Left lung (tissue), 10 donors: ENCODE data around the gene GPHN. TPM values are rescaled to one million over a fixed set of nuclear protein-coding genes. Genes with fewer than 3 reads are reported as not detected.

Source experiments
- ATAC-seq: fragments of 200-7000 bp; cut with Tn5 transposase; one replicate; pipeline ENCODE4 v1.9.1; 2020; ENCODE audit warnings: moderate library complexity
- DNase-seq, 4 donors: peaks; one replicate each; pipeline ENCODE4 v3.0.0-alpha.2; 2013 to 2020
- H3K27ac ChIP-seq, 2 donors: fragments of 200-600 bp; sonication (generic) in 1 of 2; one replicate each; pipeline versions ENCODE4 v1.5.0 to v1.8.0; 2020 to 2021
- H3K27me3 ChIP-seq, 2 donors: fragments of 200-600 bp; sonication (generic) in 1 of 2; one replicate each; pipeline versions ENCODE4 v1.5.0 to v1.8.0; 2020 to 2021
- H3K36me3 ChIP-seq, 2 donors: fragments of 200-600 bp; sonication (generic) in 1 of 2; one replicate each; pipeline versions ENCODE4 v1.5.0 to v1.8.0; 2020 to 2021
- H3K4me1 ChIP-seq, 2 donors: fragments of 200-600 bp; one replicate each; pipeline ENCODE4 v1.8.0; 2021
- H3K4me3 ChIP-seq, 2 donors: fragments of 200-600 bp; sonication (generic) in 1 of 2; one replicate each; pipeline versions ENCODE4 v1.5.0 to v1.8.0; 2020 to 2021; ENCODE audit warnings: mild to moderate bottlenecking in 1 of 2
- H3K9me3 ChIP-seq, 2 donors: fragments of 200-600 bp; sonication (generic) in 1 of 2; one replicate each; pipeline versions ENCODE4 v1.5.0 to v1.8.0; 2020 to 2021
- CTCF ChIP-seq, 2 donors: fragments of 200-600 bp; sonication (generic) in 1 of 2; IDR thresholded peaks; one replicate each; pipeline versions ENCODE4 v1.5.0 to v1.8.0; 2021; ENCODE audit warnings: antibody characterized with exemption in 2 of 2
- intact Hi-C, 2 donors: fragments of 100-400 bp; cut with DNase I; formaldehyde crosslinking; loops; one replicate each; pipeline versions ENCODE4 v1.11.2 to v1.14.2; 2022
- polyA plus RNA-seq, 6 donors: library from polyadenylated mRNA; unstranded; fragments of 120-200 nt; gene quantifications; one replicate each; pipeline ENCODE4 v1.2.1, GENCODE V29; 2013; ENCODE audit not compliant: insufficient read length in 6 of 6
- total RNA-seq, 2 donors: library from RNA; stranded (reverse); fragmentation: NEBNext Ultra II Directional; extraction: Animal tissue kit (Norgen Biotek cat#: 25700); gene quantifications; one replicate each; pipeline ENCODE4 v1.2.1, GENCODE V29; 2021
- donor health status: DM: no; HTN: yes; CAD: no.
- donor health status: DM: no; HTN: no; CAD: no.

GPHN gene
- total and polyA plus RNA-seq, 8 donors: 22.6 to 31.1 (median 25.7) TPM

- peaks cover 0 to 28% of the 10 kb centered on the region in 2 donors for H3K9me3 ChIP-seq
- ATAC-seq: peak; percentile 60
These were observed 154.4 kb downstream of the GPHN start for GRCh38 chr14:66662374-66662773.

DNA sequence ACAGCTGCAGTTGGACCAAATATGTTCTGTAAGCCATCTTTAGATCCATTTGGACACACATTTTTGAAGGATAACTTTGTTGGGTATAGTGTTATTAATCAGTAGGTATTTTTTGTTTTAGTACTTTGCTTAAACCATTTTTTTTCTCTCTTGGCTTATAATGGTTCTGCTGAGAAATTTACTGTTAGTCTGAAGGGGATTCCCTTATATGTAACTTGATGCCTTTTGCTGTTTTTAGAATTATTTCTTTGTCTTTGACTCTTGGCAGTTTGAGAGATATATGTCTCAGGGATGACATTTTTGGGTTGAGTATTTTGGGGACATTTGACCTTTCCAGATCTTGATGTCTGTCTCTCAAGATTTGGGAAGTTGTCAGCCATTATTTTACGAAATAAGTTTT is 169.8 kb downstream of the GPHN start:
- H3K27me3 ChIP-seq: no peaks in the 10 kb centered on the region
- no peaks in the 10 kb centered on the region for H3K36me3 ChIP-seq
- ATAC-seq (no peak), DNase-seq (no peak)
- H3K4me3 ChIP-seq: no peak overlapping the region
- H3K27ac ChIP-seq: no peak overlapping the region
- no peak for TF ChIP-seq CTCF (IDR thresholded peaks at IDR 0.05)
- H3K4me1 ChIP-seq: no peaks in the 10 kb centered on the region
- peaks cover 0 to 66% of the 10 kb centered on the region in 2 donors for H3K9me3 ChIP-seq
- intact Hi-C loops: no loop called here

More at GRCh38 chr14:66662374-66662773, 154.4 kb downstream of the GPHN start:
- TF ChIP-seq CTCF (IDR thresholded peaks at IDR 0.05): no peak
- no peak for DNase-seq
- intact Hi-C loops: no loop called here
- Histone ChIP-seq H3K27ac (no peak overlapping the region), H3K27me3 (no peaks in the 10 kb centered on the region), H3K4me3 (no peak overlapping the region), H3K4me1 (no peaks in the 10 kb centered on the region), H3K36me3 (no peaks in the 10 kb centered on the region)

GRCh38 chr14:66680216-66680615 is 172.3 kb downstream of the GPHN start:
- no peak for TF ChIP-seq CTCF (IDR thresholded peaks at IDR 0.05)
- Histone ChIP-seq H3K27ac (no peak overlapping the region), H3K4me3 (no peak overlapping the region), H3K36me3 (no peaks in the 10 kb centered on the region), H3K9me3 (peaks cover 0 to 55% of the 10 kb centered on the region in 2 donors), H3K4me1 (no peaks in the 10 kb centered on the region), H3K27me3 (no peaks in the 10 kb centered on the region)
- DNase-seq: no peak
- intact Hi-C loops: no loop called here
- no peak for ATAC-seq

GRCh38 chr14:66696326-66696725 is 188.4 kb downstream of the GPHN start:
- Histone ChIP-seq H3K4me3 (no peak overlapping the region), H3K27ac (no peak overlapping the region), H3K9me3 (no peaks in the 10 kb centered on the region), H3K27me3 (no peaks in the 10 kb centered on the region), H3K36me3 (no peaks in the 10 kb centered on the region), H3K4me1 (no peaks in the 10 kb centered on the region)
- TF ChIP-seq CTCF (IDR thresholded peaks at IDR 0.05): no peak
- intact Hi-C loops: no loop called here
- DNase-seq: no peak
- ATAC-seq: no peak

DNA sequence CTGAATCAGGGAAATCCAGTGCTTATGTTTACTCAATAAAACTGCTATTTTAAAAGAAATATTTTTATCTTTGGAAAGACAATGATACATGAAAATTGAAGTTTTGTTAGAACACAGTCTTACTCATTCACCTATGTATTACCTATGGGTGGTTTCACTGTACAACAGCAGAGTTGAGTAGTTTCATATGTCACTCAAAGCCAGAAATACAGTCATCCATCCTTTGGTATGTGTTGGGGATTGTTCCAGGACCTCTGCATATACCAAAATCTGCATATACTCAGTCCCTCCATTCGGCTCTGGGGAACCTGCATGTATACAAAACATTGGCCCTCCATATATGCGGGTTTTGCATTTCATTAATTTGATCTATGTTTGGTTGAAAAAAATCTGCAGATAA is 190.6 kb downstream of the GPHN start:
- H3K27me3 ChIP-seq: no peaks in the 10 kb centered on the region
- no peak for DNase-seq
- H3K36me3 ChIP-seq: no peaks in the 10 kb centered on the region
- H3K27ac ChIP-seq: no peak overlapping the region
- intact Hi-C loops: no loop called here
- H3K4me3 ChIP-seq: no peak overlapping the region
- H3K4me1 ChIP-seq: no peaks in the 10 kb centered on the region
- no peak for TF ChIP-seq CTCF (IDR thresholded peaks at IDR 0.05)
- peaks cover 0 to 4% of the 10 kb centered on the region in 2 donors for H3K9me3 ChIP-seq
- no peak for ATAC-seq
